LHCN-M2 (cell line): Measurements from ENCODE around the gene KRT13. TPM values are rescaled to one million over a fixed set of nuclear protein-coding genes. Genes with fewer than 3 reads are reported as not detected.
"Not testable (repeated sequence)": the region's sequence is repeated elsewhere in the genome, so short reads cannot be mapped to it uniquely, and the experiment has no call there.

ENCODE experiments used
- DNase-seq: peaks from one replicate; pipeline ENCODE4 v3.0.0-alpha.2; 2012; ENCODE audit warnings: low read depth
- polyA plus RNA-seq: library from polyadenylated mRNA; unstranded; fragments of >200 nt; gene quantifications from one replicate; pipeline ENCODE4 v1.2.1, GENCODE V29; 2012; ENCODE audit warnings: missing spikeins
- total RNA-seq: library from RNA; depleted of rRNA; stranded (reverse); fragments of >200 nt; gene quantifications from 2 replicates; pipeline ENCODE4 v1.2.3, GENCODE V29; 2014; rRNA removed

Gene KRT13
- total RNA-seq = not detected in 2 replicates
- not detected for polyA plus RNA-seq

DNA sequence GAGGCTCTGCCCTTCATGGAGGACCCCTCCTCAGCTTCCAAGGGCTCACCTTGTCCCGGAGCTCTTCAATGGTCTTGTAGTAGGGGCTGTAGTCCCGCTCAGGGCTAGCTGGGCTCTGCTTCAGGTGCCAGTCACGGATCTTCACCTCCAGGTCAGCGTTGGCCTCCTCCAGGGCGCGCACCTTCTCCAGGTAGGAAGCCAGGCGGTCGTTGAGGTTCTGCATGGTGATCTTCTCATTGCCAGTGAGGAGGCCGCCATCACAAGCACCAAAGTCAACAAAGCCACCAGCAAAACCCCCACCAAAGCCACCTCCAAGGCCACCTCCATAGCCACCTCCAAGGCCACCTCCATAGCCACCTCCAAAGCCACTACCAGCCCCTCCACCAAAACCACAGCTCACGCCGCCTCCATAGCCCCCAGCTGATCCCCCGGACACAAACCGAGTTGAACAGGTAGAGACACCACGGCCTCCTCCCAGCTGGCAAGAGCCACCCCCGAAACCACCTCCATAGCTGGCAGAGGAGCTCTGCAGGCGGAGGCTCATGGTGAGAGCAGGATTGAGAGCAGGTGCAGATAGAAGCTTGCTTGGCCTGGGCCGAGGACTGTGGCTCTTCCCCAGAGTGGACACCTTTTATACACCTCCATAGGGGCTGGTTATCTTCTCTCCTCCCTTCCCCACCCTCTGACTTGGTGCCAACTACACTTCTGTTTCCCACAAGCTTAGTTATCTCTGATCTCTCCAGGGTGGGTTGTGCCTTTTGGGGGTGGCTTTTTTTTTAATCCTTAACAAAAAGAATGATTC is at the start of gene KRT13:
Gene KRT13 (minus strand): TSS at position 606 of the 802 bp plus-strand sequence. CDS start 62 bp downstream, at position 544.
- no peak for DNase-seq

DNA sequence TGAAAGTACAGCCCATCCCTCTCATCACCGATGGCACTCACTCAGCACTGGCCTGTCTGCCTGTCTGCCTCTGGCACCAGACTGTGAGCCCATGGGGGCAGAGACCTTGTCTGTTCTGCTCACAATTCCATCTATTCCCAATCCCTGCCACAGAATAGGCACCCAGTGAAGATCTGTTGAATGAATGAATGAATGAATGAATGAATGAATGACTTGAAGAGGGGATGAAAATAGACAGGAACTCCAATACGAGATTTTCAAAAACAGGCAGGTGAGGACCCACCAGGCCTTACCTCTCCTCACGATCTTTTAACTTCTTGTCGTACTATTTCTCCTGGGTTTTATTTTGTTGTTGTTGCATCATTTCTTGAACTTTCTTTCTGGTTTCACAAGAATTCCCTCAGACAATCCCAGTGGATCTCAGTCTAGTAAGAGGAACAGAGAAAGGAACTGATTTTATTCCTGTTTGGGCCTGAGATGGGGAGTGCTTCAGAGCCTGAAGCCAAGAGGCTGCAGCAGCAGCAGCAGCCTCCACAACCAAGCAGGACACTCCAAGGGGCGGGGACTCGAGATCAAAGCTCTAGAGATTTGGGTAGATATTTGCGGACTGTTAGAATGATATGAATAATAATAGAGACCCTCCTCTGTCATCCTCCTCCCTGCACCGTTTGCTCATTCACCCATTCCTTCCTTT is 48.7 kb upstream of the KRT13 start:
- DNase-seq = no peak

DNA sequence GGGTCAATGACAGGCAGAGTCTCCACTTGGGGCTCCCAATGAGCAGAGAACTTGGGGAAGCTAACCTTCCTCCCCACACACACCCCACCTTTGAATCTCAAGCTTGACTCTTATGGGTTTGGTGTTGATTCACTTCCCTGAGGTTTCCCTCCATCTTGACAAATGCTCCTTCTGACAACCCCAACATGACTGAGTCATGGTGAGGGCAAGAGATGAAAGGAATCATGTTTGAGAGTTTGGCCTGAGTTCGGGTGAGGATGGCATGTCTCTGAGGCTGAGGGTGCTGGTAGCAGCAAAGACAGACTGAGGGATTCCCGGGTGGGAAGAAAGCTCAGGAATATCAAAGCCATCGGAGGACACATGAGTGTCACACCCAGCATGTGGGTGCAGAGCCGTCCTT is 47.8 kb upstream of the KRT13 start:
- DNase-seq = peak; percentile 16

DNA sequence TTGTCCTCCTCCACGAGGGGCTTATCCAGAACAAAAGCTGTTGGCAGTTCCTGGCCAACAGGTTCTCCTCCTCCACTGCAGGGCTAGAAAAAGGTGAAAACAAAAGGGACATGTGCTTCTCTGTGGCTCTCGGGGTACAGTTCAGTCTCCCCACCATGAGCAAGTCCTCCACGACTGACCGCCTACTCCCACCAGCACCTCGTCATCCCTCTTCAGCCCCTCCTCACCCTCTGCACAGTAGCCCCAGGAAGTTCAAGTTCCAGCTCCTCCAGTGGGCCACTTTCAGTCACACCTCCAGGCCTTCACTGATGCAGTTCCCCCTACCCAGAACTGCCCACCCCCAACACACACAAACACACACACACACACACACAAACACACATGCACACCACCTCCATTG is 47.0 kb upstream of the KRT13 start:
- DNase-seq = no peak

DNA sequence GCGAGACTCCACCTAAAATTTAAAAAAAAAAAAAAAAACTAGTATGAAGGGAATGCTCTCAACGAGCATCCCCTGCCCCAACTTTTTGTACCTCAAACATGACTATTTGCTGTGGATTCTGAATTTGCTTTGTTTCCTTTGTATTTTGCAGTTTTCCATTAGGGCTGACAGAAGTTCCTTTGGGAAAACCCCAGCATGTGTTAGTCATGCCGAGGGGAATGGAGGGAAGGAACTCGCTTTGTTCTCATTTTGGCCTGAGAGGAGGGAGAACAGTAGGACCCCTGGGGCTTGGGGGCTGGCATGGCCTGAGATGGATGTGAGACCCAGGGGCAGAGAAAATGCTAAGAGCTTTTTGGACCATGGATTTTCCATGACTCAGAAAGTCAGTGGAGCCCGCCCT is 46.0 kb upstream of the KRT13 start:
- no peak for DNase-seq

DNA sequence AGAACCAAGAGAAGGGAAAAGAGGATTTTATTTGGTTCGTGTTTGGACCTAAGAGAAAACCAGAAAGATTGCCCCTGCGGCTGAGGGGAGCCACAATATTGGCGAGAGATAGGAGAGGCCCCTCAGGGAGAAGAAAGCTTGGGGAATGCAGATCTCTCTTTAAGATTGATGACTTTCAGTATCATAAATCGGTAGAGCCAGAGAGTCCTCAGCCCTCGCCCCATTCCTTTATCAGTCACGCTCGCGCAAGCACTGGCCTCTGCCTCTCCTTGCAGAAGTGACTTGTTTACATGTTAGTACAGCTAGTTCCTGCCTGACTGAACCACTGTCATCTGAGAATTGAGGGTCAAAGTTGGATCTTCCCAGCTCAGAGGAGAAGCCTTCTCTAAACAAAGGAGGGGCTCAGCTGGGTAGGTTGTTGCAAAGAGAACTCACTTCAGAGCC is 44.2 kb upstream of the KRT13 start:
- DNase-seq = no peak

DNA sequence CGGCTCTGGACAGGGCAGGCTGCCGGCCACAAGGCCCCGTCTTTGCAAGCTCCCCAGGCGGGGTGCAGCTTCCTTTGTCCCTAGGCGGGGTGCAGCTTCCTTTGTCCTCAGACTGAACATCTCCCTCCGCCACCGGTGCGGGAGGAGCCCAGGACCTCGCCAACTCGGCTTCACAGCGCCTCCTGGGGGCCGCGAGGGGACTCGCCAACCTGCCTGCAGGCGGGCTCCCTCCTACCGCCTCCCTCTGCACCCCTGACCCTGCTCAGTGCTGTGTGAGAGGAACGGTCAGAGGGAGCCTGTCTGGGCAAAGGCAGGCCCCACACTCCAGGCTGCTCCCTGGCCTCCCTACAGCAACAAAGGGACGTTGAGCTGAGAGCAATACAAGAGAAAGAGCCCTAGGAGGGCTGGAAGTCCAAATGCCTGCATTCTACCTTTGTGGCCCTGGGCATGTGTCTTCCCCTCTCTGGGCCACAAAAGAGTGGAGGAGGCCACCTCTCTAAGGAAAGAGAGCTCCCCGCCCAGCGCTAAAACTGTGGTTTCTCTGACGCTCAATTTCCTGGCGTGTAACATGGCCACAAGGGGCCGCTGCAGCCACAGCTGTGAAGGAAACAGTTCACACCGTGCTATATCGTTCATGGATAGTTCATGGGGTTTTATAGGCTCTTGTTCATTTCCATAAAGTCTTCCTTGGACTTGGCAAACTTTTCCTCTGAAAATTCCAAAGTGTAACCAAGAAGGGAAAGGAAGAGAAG is 43.6 kb upstream of the KRT13 start:
- DNase-seq = peak; percentile 79

DNA sequence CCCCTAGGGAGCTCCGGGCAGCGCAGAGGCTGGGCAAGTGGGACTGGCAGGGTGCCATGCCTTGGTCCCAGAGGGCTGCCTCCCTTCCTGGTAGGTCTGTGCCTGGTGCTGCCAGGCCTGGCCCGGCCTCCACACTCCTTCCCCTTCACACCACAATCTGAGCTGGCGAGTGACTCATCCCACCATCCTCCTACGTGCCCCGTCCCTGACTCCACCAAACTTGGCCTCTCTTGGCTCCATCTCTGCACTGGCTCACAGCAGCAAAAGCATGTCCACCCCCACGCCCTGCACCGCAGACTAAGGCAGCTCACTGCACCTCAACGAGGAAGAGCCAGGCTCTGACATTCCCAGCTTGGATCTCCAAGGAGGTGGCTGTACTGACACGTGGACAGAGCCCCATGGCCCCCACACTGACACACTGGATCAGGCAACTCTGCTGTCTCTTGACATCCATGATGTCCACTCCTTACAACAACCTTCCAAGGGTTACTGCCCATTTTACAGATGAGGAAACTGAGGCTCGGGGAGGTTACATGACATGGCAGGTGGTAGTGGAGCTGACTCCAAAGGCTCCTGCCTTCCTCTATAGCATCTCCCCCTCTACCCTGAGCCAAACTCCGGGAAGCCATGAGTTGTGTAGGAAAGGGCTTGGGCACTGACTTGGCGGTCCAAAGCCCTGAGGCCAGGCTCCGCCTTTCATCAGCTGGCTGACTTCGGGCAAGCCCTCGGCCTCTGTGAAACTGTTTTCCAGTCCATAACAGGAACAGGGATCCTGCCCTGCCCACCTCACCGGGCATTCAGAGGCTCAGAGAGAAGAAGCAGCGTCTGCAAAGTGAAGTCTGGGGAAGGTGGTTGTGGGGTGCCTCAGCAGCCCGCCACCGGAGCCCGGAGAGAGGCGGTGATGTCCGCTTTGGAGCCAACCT is 42.8 kb upstream of the KRT13 start:
- peak; percentile 97 for DNase-seq

DNA sequence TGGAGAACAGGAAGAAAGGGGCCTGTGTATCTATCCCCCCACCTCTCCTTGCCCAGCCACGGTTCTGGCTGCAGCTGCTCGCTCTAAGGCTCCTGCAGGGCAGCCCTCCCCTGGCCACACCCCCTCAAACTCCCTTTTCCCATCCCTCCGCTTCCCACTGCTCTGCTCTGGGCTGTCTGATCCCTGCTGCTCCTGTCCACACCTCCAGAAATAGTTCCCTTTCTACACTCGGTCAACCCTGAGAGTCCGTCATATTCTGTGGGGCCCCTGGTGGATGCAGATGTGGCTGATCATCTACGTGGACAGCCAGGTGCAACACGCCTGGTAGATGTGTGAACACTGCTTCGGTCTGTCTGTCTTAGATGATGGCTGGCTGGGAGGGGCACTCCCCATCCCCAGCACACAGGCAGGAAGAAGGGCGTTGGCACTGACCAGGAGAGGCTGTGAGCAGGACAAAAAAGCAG is 42.0 kb upstream of the KRT13 start:
- peak; percentile 25 for DNase-seq

DNA sequence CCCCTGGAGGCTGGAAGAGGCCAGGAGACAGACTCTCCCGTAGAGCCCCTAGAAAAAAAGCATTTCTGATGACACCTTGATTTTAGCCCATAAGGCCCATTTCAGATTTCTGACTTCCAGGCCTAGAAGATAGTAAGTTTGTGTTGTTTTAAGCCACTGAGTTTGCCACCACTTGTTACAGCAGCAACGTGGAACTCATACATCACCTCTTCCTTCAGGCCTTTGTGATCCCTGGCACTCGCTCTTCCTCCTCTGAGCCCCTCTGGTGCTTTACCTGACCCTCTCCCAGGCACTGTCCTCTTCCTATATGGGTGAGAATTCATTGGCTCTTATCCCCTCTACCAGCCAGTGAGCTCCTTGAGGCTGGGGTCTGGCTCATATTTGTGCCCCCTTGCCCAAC is 41.4 kb upstream of the KRT13 start:
- DNase-seq = no peak

DNA sequence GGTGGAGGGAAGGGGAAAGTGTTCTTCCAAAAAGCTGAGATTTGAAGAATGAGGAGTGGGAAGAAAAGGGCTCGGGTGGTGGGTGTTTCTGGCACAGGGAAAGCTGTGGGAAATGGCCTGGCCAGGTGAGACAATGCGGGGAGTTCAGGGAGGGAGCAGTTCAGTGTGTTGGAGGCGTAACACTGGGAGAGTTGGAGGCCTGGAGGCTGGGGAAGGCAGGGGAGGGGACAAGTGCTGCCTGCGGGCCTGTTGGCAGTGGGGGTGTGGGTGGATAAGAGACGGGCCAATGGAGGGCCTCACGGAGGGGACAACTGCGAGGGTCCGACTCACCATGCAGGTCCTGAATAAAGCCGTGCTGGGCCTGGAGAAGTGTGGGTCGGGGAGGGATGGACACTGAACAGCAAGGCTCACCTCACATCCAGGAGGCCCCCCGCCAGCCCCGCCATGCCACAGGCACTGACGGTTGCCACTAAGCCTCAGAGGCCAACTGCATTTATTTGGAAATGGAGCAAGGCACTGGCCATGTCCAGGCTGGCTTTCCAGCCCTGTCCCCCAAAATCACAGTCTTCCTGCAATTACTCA is 40.5 kb upstream of the KRT13 start:
- DNase-seq = no peak

DNA sequence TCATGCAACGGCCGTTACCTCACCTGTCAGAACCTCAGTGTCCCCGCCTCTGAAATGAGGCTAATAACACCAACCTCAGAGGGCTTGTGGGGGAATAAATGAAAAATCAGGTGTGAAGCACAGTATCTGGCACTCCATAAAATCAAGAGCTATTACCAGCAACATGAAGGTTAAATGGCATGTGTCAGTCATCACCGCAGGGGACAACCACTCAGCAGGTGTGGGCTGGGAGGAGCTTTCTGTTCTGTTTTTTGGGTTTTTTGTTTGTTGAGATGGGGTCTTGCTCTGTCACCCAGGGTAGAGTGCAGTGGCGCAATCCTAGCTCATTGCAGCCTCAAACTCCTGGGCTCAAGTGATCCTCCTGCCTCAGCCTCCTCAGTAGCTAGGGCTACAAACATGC is 39.5 kb upstream of the KRT13 start:
- DNase-seq = no peak

DNA sequence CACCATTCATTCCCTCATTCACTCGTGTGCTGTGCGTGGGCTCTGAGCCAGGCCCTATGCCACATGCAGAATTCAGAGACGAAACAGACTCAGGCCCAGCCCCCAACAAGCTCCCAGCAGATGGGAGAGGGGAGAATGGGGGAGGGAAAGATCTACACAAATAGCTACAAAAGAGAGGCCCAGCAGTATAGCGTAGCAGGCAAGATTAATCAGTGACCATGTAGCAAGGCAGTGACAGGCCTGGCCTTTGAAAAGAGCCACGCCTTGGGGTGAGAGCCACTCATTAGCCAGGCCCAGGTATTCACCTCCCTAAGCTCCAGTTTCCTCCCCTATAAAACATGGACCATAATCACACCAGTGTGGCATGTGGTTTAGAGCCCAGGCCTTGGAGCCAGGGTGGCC is 39.1 kb upstream of the KRT13 start:
- no peak for DNase-seq

DNA sequence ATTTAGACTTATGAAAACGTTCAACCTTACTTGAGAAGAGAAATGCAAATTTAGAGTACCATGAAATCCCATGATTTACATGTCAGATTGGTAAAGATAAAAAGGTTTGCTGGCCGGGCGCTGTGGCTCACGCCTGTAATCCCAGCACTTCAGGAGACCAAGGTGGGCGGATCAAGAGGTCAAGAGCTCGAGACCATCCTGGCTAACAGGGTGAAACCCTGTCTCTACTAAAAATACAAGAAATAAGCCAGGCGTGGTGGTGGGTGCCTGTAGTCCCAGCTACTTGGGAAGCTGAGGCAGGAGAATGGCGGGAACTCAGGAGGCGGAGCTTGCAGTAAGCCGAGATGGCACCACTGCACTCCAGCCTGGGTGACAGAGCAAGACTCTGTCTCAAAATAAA is 37.4 kb upstream of the KRT13 start:
- DNase-seq = not testable (repeated sequence)

DNA sequence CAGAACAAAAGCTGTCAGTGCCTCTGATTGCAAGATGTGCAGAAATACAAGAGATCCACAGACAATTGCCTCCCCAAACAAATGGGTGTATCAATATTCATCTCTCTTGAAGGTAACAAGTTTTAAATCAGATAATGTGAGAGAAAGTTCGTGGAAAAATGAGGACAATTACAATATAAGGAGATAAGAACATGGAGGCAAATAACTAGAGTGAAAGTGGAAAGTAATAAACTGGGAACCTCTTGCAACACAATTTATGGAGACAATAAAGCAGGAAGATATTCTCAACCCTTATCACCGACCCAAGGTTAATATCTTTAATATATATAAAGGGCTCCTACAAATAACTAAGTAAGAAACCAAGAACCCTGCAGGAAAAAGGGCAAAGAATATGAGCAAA is 36.9 kb upstream of the KRT13 start:
- no peak for DNase-seq

DNA sequence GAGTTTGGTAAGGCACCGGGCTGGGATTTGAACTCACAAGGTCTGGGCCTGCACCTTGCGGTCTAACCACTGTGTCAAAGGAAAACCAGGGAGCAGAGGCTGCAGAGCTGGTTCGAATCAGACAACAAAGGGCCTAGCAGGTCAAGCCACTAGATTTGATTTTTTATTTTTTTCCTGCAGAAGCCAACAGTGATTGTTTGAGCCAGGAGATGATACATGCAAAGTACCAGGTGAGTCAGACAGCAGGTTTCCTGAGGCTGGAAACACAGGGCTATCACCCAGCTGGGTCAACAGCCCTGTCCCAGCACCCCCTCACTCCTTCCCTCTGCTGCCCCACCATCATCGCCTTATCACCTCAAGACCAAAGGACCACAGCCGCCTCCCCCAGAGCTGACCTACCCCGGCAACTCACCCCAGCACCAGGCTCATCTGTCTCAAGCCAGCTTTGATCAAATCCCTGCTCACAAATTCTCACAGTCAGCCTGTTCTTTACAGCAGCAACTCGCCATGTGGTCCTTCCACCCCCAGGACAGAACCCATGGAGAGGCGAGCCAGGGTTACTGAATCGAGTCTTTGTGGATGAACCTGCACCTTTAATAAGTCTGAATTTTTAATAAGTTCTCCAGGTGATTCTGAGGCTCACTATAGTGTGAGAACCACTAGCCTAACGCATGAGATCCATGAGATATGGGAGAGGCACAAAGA is 35.7 kb upstream of the KRT13 start:
- DNase-seq = no peak

DNA sequence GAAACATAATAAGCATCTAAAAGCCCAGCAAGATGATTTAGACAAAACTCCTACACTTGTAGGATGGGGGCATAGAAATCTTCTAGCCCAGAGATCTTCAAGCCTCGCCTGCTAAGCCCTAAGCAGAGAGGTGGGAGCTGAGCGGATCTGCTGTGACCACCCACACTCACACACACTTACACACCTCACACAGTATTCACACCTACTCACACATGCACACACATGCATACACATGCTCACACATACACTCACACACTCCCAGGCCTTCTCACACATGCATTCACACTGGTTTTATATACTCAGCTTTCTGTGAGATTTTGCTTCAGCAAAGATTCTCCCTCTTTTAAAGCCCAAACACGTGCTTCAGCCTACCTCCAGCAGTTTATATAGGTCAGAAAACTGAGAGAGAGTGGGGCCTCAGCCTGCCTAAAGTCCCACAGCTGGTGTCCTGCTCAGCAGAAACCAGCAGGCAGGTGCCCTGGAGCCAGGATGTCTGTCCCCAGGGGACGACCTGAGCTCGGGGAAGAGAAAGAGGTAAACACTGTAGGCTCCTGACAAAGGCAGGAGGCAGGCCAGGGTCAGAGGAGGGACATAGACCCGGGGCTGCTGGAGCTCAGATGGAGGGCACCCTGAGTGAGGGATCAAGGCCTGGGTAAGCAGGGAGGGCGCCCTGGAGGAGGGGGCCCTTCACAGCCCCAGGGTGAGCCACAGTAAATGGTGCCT is 34.7 kb upstream of the KRT13 start:
- no peak for DNase-seq

DNA sequence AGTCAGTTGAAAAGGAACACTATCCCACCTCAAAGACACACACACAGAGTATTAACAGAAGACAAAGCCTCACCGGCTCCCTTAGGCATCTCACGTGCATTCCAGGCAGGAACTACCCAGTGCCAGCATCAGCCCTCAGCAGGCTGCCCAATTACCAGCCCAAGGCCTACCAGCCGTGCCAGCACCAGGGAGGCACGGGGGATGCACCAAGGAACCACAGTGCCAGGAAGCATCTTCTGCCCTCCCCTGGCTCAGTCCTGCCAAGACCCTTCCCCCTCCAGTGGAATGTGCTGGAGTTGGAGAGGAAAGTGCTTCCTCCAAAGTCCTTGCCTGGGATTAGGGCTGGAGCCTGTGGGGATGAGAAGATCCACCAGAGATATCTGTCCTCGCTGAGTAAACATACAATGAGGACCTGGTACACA is 33.7 kb upstream of the KRT13 start:
- DNase-seq = no peak

DNA sequence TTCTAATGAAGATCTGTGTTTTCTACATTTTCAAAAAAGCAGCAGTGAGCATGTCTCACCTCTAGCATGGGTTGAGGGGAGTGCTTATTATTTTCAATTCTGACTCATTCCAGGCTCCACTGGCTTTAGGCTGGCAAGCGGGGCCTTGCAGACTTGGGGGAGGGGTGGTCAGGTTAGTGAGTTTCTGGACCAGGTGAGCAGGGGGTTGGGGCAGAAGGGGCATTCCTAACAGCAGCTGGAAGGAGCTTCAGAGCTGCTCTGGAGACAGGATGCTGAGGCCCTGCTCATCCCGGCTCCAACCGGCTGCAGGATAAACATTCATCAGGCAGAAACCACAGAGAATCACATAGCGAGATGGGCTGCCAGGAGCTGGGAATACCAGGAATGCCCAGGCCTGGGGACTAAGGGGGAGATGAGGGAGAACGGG is 33.2 kb upstream of the KRT13 start:
- peak; percentile 40 for DNase-seq
